Measurements from ENCODE around the gene BAIAP3. TPM values are rescaled to one million over a fixed set of nuclear protein-coding genes. Genes with fewer than 3 reads are reported as not detected.

Gene BAIAP3
- total RNA-seq, 1 donor from 2014 or later = 1.7 TPM

GRCh38 chr16:1366060-1366711, 32.7 kb downstream of the BAIAP3 start:
- DNase-seq (ENCODE audit: low spot score) = no peak
- no peaks in the 10 kb centered on the region for H3K9me3 Mint-ChIP-seq (ENCODE audit: low read depth)
- H3K27me3 Mint-ChIP-seq (ENCODE audit: low read depth) = no peaks in the 10 kb centered on the region
- H3K4me3 Mint-ChIP-seq (ENCODE audit: unreplicated experiment) = no peak overlapping the region
- H3K27ac Mint-ChIP-seq (ENCODE audit: unreplicated experiment) = no peak overlapping the region
- peaks cover 2% of the 10 kb centered on the region for H3K36me3 Mint-ChIP-seq (ENCODE audit: low read depth)
- TF ChIP-seq, protein P1, sequence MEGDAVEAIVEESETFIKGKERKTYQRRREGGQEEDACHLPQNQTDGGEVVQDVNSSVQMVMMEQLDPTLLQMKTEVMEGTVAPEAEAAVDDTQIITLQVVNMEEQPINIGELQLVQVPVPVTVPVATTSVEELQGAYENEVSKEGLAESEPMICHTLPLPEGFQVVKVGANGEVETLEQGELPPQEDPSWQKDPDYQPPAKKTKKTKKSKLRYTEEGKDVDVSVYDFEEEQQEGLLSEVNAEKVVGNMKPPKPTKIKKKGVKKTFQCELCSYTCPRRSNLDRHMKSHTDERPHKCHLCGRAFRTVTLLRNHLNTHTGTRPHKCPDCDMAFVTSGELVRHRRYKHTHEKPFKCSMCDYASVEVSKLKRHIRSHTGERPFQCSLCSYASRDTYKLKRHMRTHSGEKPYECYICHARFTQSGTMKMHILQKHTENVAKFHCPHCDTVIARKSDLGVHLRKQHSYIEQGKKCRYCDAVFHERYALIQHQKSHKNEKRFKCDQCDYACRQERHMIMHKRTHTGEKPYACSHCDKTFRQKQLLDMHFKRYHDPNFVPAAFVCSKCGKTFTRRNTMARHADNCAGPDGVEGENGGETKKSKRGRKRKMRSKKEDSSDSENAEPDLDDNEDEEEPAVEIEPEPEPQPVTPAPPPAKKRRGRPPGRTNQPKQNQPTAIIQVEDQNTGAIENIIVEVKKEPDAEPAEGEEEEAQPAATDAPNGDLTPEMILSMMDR (IDR thresholded peaks at IDR 0.05) = no peak
- H3K4me1 Mint-ChIP-seq (ENCODE audit: low read depth) = no peaks in the 10 kb centered on the region

DNA sequence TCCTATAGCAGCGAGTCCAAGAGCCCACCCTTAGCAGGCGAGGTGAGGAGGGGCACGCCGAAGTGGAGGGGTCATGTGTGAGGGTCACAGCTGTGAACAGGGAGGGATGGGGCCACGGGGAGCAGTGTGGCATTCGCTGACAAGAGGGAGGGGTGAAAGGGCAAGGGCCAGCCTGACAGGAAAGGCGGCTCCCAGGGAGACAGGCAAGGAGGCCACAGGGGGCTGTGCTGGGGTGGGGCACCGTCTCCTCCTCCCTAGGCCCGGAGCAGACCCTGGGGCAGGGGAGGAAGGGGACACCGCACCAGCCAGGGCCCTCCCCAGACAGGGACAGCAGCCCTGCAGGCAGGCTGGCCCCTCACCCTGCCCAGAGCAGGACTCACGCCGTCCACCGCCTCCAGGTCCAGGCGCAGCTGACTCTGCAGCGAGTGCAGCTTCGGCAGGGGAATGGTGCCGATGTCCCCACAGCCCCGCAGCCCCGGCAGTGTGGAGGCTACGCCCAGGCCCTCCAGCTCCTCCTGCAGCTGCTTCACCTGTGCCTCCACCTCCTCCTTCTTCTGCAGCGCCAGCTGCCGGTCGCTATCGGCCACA, 33.4 kb downstream of the BAIAP3 start:
- Mint-ChIP-seq H3K36me3 (ENCODE audit: low read depth) (peaks cover 2% of the 10 kb centered on the region), H3K27me3 (ENCODE audit: low read depth) (no peaks in the 10 kb centered on the region), H3K9me3 (ENCODE audit: low read depth) (no peaks in the 10 kb centered on the region), H3K4me1 (ENCODE audit: low read depth) (no peaks in the 10 kb centered on the region), H3K4me3 (ENCODE audit: unreplicated experiment) (no peak overlapping the region), H3K27ac (ENCODE audit: unreplicated experiment) (no peak overlapping the region)
- no peak for DNase-seq (ENCODE audit: low spot score)
- TF ChIP-seq, protein P1 (IDR thresholded peaks at IDR 0.05) = no peak

DNA sequence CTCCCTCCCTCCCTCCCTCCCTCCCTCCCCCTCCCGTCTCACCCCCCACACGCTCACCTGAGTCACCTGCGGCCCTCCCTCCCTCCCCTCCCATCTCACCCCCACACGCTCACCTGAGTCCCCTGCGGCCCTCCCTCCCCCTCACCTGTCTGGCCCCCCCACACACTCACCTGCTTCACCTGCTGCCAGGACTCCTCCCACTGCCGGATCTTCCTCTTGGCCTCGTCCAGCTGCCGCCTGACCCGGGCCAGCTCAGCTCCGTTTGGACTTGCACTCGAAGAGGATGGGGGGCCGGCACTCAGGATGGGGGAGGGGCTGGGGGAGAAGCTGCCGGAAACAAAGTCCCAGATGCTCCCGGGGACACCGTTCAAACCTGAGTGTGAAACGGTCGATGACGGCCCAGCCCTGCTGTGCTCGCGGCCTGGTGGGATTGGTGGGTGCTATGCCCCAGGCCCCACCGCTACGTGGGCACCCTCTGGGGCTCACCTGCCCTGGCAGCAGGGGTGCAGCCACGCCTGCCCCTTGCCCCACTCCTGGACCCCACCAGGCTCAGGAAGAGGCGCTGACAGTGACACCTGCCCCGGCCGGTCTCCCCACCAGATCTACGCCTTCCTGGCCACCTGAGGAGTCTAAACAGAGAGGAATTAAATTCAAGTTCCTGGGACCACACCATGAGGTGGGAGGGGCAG, 34.2 kb downstream of the BAIAP3 start:
- TF ChIP-seq, protein P1 (IDR thresholded peaks at IDR 0.05) = no peak
- no peaks in the 10 kb centered on the region for H3K9me3 Mint-ChIP-seq (ENCODE audit: low read depth)

GRCh38 chr16:1371054-1371978, 37.9 kb downstream of the BAIAP3 start:
- TF ChIP-seq, protein P1 (IDR thresholded peaks at IDR 0.05) = no peak
- H3K27ac Mint-ChIP-seq (ENCODE audit: unreplicated experiment) = no peak overlapping the region
- H3K36me3 Mint-ChIP-seq (ENCODE audit: low read depth) = no peaks in the 10 kb centered on the region
- no peaks in the 10 kb centered on the region for H3K9me3 Mint-ChIP-seq (ENCODE audit: low read depth)
- no peaks in the 10 kb centered on the region for H3K27me3 Mint-ChIP-seq (ENCODE audit: low read depth)
- H3K4me3 Mint-ChIP-seq (ENCODE audit: unreplicated experiment) = no peak overlapping the region
- peak; percentile 81 for DNase-seq (ENCODE audit: low spot score)
- H3K4me1 Mint-ChIP-seq (ENCODE audit: low read depth) = no peaks in the 10 kb centered on the region

More for the DNA sequence above, 34.2 kb downstream of the BAIAP3 start:
- H3K36me3 Mint-ChIP-seq (ENCODE audit: low read depth) = peaks cover 2% of the 10 kb centered on the region
- H3K27me3 Mint-ChIP-seq (ENCODE audit: low read depth) = no peaks in the 10 kb centered on the region
- no peak overlapping the region for H3K27ac Mint-ChIP-seq (ENCODE audit: unreplicated experiment)
- DNase-seq (ENCODE audit: low spot score) = no peak
- H3K4me1 Mint-ChIP-seq (ENCODE audit: low read depth) = no peaks in the 10 kb centered on the region
- H3K4me3 Mint-ChIP-seq (ENCODE audit: unreplicated experiment) = no peak overlapping the region
